Inflammatory macrophage treated with lipopolysaccharide for 1 hour (primary cell): Measurements from ENCODE around the gene CRIP1.

ENCODE experiments used
- DNase-seq, 2 donors: peaks; one replicate each; pipeline ENCODE4 v3.0.0-alpha.2; 2020 to 2022

Gene CRIP1

GRCh38 chr14:105536691-105537579, 50.2 kb downstream of the CRIP1 start:
- no peak for DNase-seq

GRCh38 chr14:105537580-105538474, 51.1 kb downstream of the CRIP1 start:
- DNase-seq: peak in 1 of 2 donors; percentile 70
